ENCODE results near the gene GYPB. TPM values are rescaled to one million over a fixed set of nuclear protein-coding genes. Genes with fewer than 3 reads are reported as not detected.
"Not testable (repeated sequence)": the region's sequence is repeated elsewhere in the genome, so short reads cannot be mapped to it uniquely, and the experiment has no call there.

GYPB gene
- total RNA-seq, 1 donor from 2014 or later: not detected

GRCh38 chr4:143990717-143991116 is 28.5 kb downstream of the GYPB start:
- not testable (repeated sequence) for H3K4me1 Mint-ChIP-seq (ENCODE audit: low read depth, unreplicated experiment); FAIRE-seq; H4K20me1 ChIP-seq (ENCODE audit: insufficient read depth, low read length); H3K27me3 Mint-ChIP-seq (ENCODE audit: low read depth, unreplicated experiment); H3K36me3 Mint-ChIP-seq (ENCODE audit: low read depth, unreplicated experiment); H3K27ac ChIP-seq (ENCODE audit: low read depth, low read length); H3K4me3 ChIP-seq (ENCODE audit: insufficient read depth, low read depth, low read length); H3K9me3 ChIP-seq (ENCODE audit: insufficient read depth, low read depth, low read length); H2AFZ ChIP-seq (ENCODE audit: low read depth, low read length); H3K4me3 Mint-ChIP-seq (ENCODE audit: unreplicated experiment); H3K4me2 ChIP-seq (ENCODE audit: low read length); H3K9me3 Mint-ChIP-seq (ENCODE audit: unreplicated experiment); H3K36me3 ChIP-seq (ENCODE audit: insufficient read depth, low read length); H3K27ac Mint-ChIP-seq (ENCODE audit: unreplicated experiment); H3K79me2 ChIP-seq (ENCODE audit: insufficient read depth, low read length); H3K4me1 ChIP-seq (ENCODE audit: insufficient read depth, low read length); DNase-seq (ENCODE audit: low read depth); H3K9ac ChIP-seq (ENCODE audit: low read length); H3K27me3 ChIP-seq (ENCODE audit: insufficient read depth, low read length)

- H3K27me3 Mint-ChIP-seq (ENCODE audit: low read depth, unreplicated experiment): peaks cover 2% of the 10 kb centered on the region
- no peaks in the 10 kb centered on the region for H3K79me2 ChIP-seq (ENCODE audit: insufficient read depth, low read length)
- no peaks in the 10 kb centered on the region for H3K4me1 Mint-ChIP-seq (ENCODE audit: low read depth, unreplicated experiment)
- H3K36me3 ChIP-seq (ENCODE audit: insufficient read depth, low read length): no peaks in the 10 kb centered on the region
- H2AFZ ChIP-seq (ENCODE audit: low read depth, low read length): no peak overlapping the region
- H3K4me3 ChIP-seq (ENCODE audit: insufficient read depth, low read depth, low read length): no peak overlapping the region
- no peaks in the 10 kb centered on the region for H4K20me1 ChIP-seq (ENCODE audit: insufficient read depth, low read length)
- no peak overlapping the region for H3K4me3 Mint-ChIP-seq (ENCODE audit: unreplicated experiment)
- H3K4me2 ChIP-seq (ENCODE audit: low read length): no peak overlapping the region
- H3K27ac Mint-ChIP-seq (ENCODE audit: unreplicated experiment): no peak overlapping the region
- H3K9ac ChIP-seq (ENCODE audit: low read length): no peak overlapping the region
- H3K9me3 Mint-ChIP-seq (ENCODE audit: unreplicated experiment): no peaks in the 10 kb centered on the region
- no peaks in the 10 kb centered on the region for H3K36me3 Mint-ChIP-seq (ENCODE audit: low read depth, unreplicated experiment)
- no peak for FAIRE-seq
- H3K27me3 ChIP-seq (ENCODE audit: insufficient read depth, low read length): no peaks in the 10 kb centered on the region
- H3K9me3 ChIP-seq (ENCODE audit: insufficient read depth, low read depth, low read length): no peaks in the 10 kb centered on the region
- DNase-seq (ENCODE audit: low read depth): no peak
- H3K27ac ChIP-seq (ENCODE audit: low read depth, low read length): no peak overlapping the region
- no peak for TF ChIP-seq EZH2 (IDR thresholded peaks at IDR 0.05; ENCODE audit: insufficient read depth, low read length)
- TF ChIP-seq CTCF (IDR thresholded peaks at IDR 0.05; ENCODE audit: insufficient read depth, low read depth, low read length): no peak
- no peaks in the 10 kb centered on the region for H3K4me1 ChIP-seq (ENCODE audit: insufficient read depth, low read length)
Observed at GRCh38 chr4:143986180-143986579, 33.0 kb downstream of the GYPB start.

GRCh38 chr4:143980776-143981175 is 38.4 kb downstream of the GYPB start:
- H3K79me2 ChIP-seq (ENCODE audit: insufficient read depth, low read length); H3K9me3 ChIP-seq (ENCODE audit: insufficient read depth, low read depth, low read length); DNase-seq (ENCODE audit: low read depth); FAIRE-seq; H3K27me3 ChIP-seq (ENCODE audit: insufficient read depth, low read length); H3K4me1 ChIP-seq (ENCODE audit: insufficient read depth, low read length); H3K36me3 Mint-ChIP-seq (ENCODE audit: low read depth, unreplicated experiment); H3K9ac ChIP-seq (ENCODE audit: low read length); H3K4me1 Mint-ChIP-seq (ENCODE audit: low read depth, unreplicated experiment); H3K4me2 ChIP-seq (ENCODE audit: low read length); H4K20me1 ChIP-seq (ENCODE audit: insufficient read depth, low read length); H3K4me3 Mint-ChIP-seq (ENCODE audit: unreplicated experiment); H3K9me3 Mint-ChIP-seq (ENCODE audit: unreplicated experiment); H3K36me3 ChIP-seq (ENCODE audit: insufficient read depth, low read length); H3K27ac ChIP-seq (ENCODE audit: low read depth, low read length); H2AFZ ChIP-seq (ENCODE audit: low read depth, low read length); H3K27me3 Mint-ChIP-seq (ENCODE audit: low read depth, unreplicated experiment); H3K27ac Mint-ChIP-seq (ENCODE audit: unreplicated experiment); H3K4me3 ChIP-seq (ENCODE audit: insufficient read depth, low read depth, low read length): not testable (repeated sequence)

GRCh38 chr4:143975527-143975926 is 43.7 kb downstream of the GYPB start:
- not testable (repeated sequence) for H4K20me1 ChIP-seq (ENCODE audit: insufficient read depth, low read length); H3K27ac Mint-ChIP-seq (ENCODE audit: unreplicated experiment); H3K27ac ChIP-seq (ENCODE audit: low read depth, low read length)

GRCh38 chr4:143974021-143974420 is 45.2 kb downstream of the GYPB start:
- H3K4me3 ChIP-seq (ENCODE audit: insufficient read depth, low read depth, low read length); H3K36me3 ChIP-seq (ENCODE audit: insufficient read depth, low read length); H3K9me3 Mint-ChIP-seq (ENCODE audit: unreplicated experiment); FAIRE-seq; H2AFZ ChIP-seq (ENCODE audit: low read depth, low read length); DNase-seq (ENCODE audit: low read depth); H3K4me1 Mint-ChIP-seq (ENCODE audit: low read depth, unreplicated experiment); H3K27ac Mint-ChIP-seq (ENCODE audit: unreplicated experiment); H3K36me3 Mint-ChIP-seq (ENCODE audit: low read depth, unreplicated experiment); H4K20me1 ChIP-seq (ENCODE audit: insufficient read depth, low read length); H3K9ac ChIP-seq (ENCODE audit: low read length); H3K4me1 ChIP-seq (ENCODE audit: insufficient read depth, low read length); H3K27me3 ChIP-seq (ENCODE audit: insufficient read depth, low read length); H3K4me3 Mint-ChIP-seq (ENCODE audit: unreplicated experiment); H3K4me2 ChIP-seq (ENCODE audit: low read length); H3K27ac ChIP-seq (ENCODE audit: low read depth, low read length); H3K79me2 ChIP-seq (ENCODE audit: insufficient read depth, low read length); H3K9me3 ChIP-seq (ENCODE audit: insufficient read depth, low read depth, low read length); H3K27me3 Mint-ChIP-seq (ENCODE audit: low read depth, unreplicated experiment): not testable (repeated sequence)

More at GRCh38 chr4:143975527-143975926, 43.7 kb downstream of the GYPB start:
- not testable (repeated sequence) for H3K27me3 ChIP-seq (ENCODE audit: insufficient read depth, low read length); H3K4me3 Mint-ChIP-seq (ENCODE audit: unreplicated experiment); H3K36me3 ChIP-seq (ENCODE audit: insufficient read depth, low read length); H3K4me1 Mint-ChIP-seq (ENCODE audit: low read depth, unreplicated experiment); DNase-seq (ENCODE audit: low read depth); H3K79me2 ChIP-seq (ENCODE audit: insufficient read depth, low read length); H2AFZ ChIP-seq (ENCODE audit: low read depth, low read length); H3K9me3 Mint-ChIP-seq (ENCODE audit: unreplicated experiment); H3K36me3 Mint-ChIP-seq (ENCODE audit: low read depth, unreplicated experiment); H3K9me3 ChIP-seq (ENCODE audit: insufficient read depth, low read depth, low read length); H3K4me3 ChIP-seq (ENCODE audit: insufficient read depth, low read depth, low read length); H3K4me2 ChIP-seq (ENCODE audit: low read length); H3K4me1 ChIP-seq (ENCODE audit: insufficient read depth, low read length); H3K27me3 Mint-ChIP-seq (ENCODE audit: low read depth, unreplicated experiment); FAIRE-seq; H3K9ac ChIP-seq (ENCODE audit: low read length)
